Measurements from ENCODE around the gene MTARC2. TPM values are rescaled to one million over a fixed set of nuclear protein-coding genes. Genes with fewer than 3 reads are reported as not detected.

Gene MTARC2
- polyA plus RNA-seq, 1 donor from 2014 or later = not detected

GRCh38 chr1:220833436-220833835 is 85.3 kb downstream of the MTARC2 start:
- H3K27ac ChIP-seq (ENCODE audit: low read length) = no peak overlapping the region
- H2AFZ ChIP-seq (ENCODE audit: low read depth, low read length) = no peak overlapping the region
- H3K79me2 ChIP-seq (replicated peaks; ENCODE audit: insufficient read depth, low read length) = no peaks in the 10 kb centered on the region
- TF ChIP-seq MXI1 (conservative IDR thresholded peaks at IDR 0.05; ENCODE audit: poor library complexity, severe bottlenecking) = no peak
- no peak for TF ChIP-seq POLR2AphosphoS5 (IDR thresholded peaks at IDR 0.05)
- H3K9ac ChIP-seq (ENCODE audit: low read length) = no peak overlapping the region
- H3K4me2 ChIP-seq (ENCODE audit: low read length) = no peak overlapping the region
- no peaks in the 10 kb centered on the region for H3F3A ChIP-seq (ENCODE audit: insufficient read depth, low read length, poor library complexity, severe bottlenecking)
- no peaks in the 10 kb centered on the region for H3K36me3 ChIP-seq (ENCODE audit: insufficient read depth, low read length)
- H3K27me3 ChIP-seq (ENCODE audit: insufficient read depth, low read depth, low read length) = no peaks in the 10 kb centered on the region
- no peak overlapping the region for H3K4me3 ChIP-seq (ENCODE audit: low read length)
- H3K9me3 ChIP-seq (ENCODE audit: low read length) = no peaks in the 10 kb centered on the region
- no peaks in the 10 kb centered on the region for H4K20me1 ChIP-seq (ENCODE audit: insufficient read depth)
- H3K9me2 ChIP-seq (ENCODE audit: insufficient read depth, low read length) = no peaks in the 10 kb centered on the region

Other genes starting within 250 kb of the MTARC2 start
- gene MARK1, start 220.2 kb upstream of the MTARC2 start, polyA plus RNA-seq = 38.6 and 39.3 TPM in 2 replicates
- gene C1orf115, start 58.0 kb upstream of the MTARC2 start, polyA plus RNA-seq = 0.42 and 0.88 TPM in 2 replicates
- 2.9 and 4.2 TPM in 2 replicates for gene MTARC1, start 38.6 kb downstream of the MTARC2 start, polyA plus RNA-seq
- 0.56 TPM in 1 of 2 replicates, not detected in the other for gene HLX, start 131.1 kb downstream of the MTARC2 start, polyA plus RNA-seq